Right atrium auricular region (tissue), 2 donors: Measurements from ENCODE around the gene WARS2. TPM values are rescaled to one million over a fixed set of nuclear protein-coding genes. Genes with fewer than 3 reads are reported as not detected.

ENCODE experiments used
- DNase-seq: peaks from one replicate; pipeline ENCODE4 v3.0.0-alpha.2; 2019; ENCODE audit warnings: low spot score
- H3K27ac ChIP-seq, 2 donors: fragments of 200-600 bp; sonication (generic); 1 replicate in 1 of 2; 2 replicates in 1 of 2; pipeline ENCODE4 v1.5.1; 2016 to 2019
- H3K27me3 ChIP-seq, 2 donors: fragments of 200-600 bp; sonication (generic); one replicate each; pipeline versions ENCODE4 v1.5.1 to v1.6.0; 2017 to 2019
- H3K36me3 ChIP-seq: fragments of 200-600 bp; sonication (generic); one replicate; pipeline ENCODE4 v1.5.1; 2016
- H3K4me1 ChIP-seq, 2 donors: fragments of 200-600 bp; sonication (generic); one replicate each; pipeline versions ENCODE4 v1.5.1 to v1.6.0; 2017 to 2019
- H3K4me3 ChIP-seq, 2 donors: fragments of 200-600 bp; sonication (generic); 1 replicate in 1 of 2; 2 replicates in 1 of 2; pipeline ENCODE4 v1.5.1; 2017 to 2019; ENCODE audit warnings: mild to moderate bottlenecking in 1 of 2, moderate library complexity in 1 of 2
- H3K9me3 ChIP-seq, 2 donors: fragments of 200-600 bp; sonication (generic); one replicate each; pipeline ENCODE4 v1.5.1; 2019
- total RNA-seq, 2 donors: library from RNA; depleted of rRNA; stranded (reverse); fragments of >200 nt; gene quantifications; one replicate each; pipeline ENCODE4 v1.1.0, GENCODE V29; 2016
- TF ChIP-seq, protein P1 (sequence below), 2 donors: fragments of 200-600 bp; sonication (generic); IDR thresholded peaks; one replicate each; pipeline ENCODE4 v1.5.1; 2019; ENCODE audit warnings: antibody characterized with exemption in 2 of 2

Gene WARS2
- total RNA-seq, 2 donors from 2014 or later: 9.5 to 13.2 TPM

DNA sequence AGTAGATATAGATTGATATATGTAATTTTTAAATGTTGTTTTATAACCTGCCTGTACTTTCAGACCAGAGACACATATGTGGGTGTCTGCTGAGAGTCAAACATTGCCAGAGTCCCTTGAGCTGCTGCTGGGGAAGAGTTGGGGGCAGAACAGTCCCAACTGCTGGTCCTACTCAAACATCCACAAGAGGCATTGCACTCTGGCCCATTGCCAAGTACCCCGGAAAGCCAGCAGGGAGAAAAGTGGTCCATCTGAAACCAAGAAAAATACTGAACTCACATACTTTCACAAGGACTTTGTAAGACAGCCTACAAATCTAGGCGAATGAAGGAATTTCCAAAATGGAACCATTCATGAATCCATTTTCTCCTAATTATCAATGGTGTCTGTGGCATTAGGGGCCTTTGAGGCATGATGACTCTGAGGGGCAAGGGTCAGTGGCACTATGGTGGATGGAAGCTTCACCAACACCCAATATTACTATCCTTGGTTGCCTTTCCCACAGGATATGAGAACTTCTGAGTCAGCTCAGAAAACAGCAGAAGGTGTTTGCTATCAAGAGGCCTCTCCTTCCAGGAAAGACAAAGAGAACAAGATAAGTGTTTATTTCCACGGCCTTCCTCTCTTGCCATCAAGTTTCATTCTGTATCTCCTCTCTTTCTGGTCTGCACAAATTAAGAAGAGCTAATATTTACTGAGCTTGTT is 145.0 kb downstream of the WARS2 start:
- no peak overlapping the region for H3K4me3 ChIP-seq
- no peaks in the 10 kb centered on the region for H3K36me3 ChIP-seq
- H3K27me3 ChIP-seq: peaks cover 39 to 76% of the 10 kb centered on the region in 2 donors
- no peak for DNase-seq
- peaks cover 0 to 15% of the 10 kb centered on the region in 2 donors for H3K4me1 ChIP-seq
- no peaks in the 10 kb centered on the region for H3K9me3 ChIP-seq
- no peak overlapping the region for H3K27ac ChIP-seq
- TF ChIP-seq, protein P1, sequence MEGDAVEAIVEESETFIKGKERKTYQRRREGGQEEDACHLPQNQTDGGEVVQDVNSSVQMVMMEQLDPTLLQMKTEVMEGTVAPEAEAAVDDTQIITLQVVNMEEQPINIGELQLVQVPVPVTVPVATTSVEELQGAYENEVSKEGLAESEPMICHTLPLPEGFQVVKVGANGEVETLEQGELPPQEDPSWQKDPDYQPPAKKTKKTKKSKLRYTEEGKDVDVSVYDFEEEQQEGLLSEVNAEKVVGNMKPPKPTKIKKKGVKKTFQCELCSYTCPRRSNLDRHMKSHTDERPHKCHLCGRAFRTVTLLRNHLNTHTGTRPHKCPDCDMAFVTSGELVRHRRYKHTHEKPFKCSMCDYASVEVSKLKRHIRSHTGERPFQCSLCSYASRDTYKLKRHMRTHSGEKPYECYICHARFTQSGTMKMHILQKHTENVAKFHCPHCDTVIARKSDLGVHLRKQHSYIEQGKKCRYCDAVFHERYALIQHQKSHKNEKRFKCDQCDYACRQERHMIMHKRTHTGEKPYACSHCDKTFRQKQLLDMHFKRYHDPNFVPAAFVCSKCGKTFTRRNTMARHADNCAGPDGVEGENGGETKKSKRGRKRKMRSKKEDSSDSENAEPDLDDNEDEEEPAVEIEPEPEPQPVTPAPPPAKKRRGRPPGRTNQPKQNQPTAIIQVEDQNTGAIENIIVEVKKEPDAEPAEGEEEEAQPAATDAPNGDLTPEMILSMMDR (IDR thresholded peaks at IDR 0.05): no peak

DNA sequence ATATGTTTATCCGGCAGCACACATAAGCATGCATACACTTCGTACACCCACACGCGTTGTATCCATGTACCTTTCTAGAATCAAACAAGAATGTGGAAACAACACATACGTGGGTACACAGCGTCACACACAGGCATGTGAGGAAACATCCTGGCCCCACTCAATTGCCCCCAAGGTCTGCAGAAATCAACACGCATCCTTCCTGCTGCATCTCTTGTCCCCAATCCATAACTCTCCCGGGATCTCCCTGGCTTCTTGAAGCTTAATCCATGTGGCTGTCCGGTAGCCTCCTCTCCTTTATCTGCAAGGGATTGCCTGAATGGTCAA is 146.8 kb downstream of the WARS2 start:
- H3K4me1 ChIP-seq: peaks cover 0 to 4% of the 10 kb centered on the region in 2 donors
- no peak for DNase-seq
- peaks cover 52 to 62% of the 10 kb centered on the region in 2 donors for H3K27me3 ChIP-seq
- TF ChIP-seq, protein P1 (IDR thresholded peaks at IDR 0.05): no peak
- H3K4me3 ChIP-seq: no peak overlapping the region
- H3K9me3 ChIP-seq: no peaks in the 10 kb centered on the region
- H3K36me3 ChIP-seq: no peaks in the 10 kb centered on the region
- H3K27ac ChIP-seq: no peak overlapping the region

DNA sequence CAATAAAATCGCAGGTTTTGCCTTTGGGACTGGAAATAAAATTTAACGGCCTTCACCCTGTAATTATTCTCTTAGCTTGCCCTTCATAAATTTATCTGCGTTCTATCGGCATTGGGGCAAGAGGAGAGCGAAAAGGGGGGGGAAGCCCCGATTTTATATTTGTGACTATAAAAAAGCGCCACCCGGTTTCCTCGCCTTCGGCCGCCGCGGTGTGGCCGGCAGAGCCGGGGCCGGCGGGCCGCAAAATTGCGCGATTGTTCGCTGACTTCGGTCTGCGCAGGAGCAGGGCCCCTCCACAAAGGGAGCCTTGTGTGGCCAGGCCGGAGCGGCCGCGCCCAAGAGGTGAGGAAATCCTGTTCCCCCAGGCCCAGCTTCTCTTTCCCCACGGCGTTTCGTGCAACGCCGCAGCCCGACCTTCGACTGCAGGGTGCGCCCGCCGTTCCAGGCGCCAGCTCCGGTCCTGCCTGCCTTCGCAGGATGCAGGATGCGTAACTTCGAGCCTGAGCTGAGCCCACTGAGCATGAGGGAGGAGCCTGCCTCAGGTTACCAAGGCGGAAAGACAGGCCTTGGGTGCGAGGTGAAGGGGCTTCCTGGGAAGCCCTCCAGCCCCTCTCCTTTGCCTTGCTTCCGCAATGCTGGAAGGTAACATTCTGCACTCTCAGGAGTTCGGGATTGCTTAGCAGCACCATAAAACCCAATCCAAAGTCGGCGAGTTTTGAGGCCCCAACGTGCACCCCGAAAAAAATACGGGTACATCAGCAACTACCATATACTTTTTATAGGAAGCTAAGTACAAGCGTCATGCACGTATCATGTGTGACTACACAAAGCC is 147.4 kb downstream of the WARS2 start:
- Histone ChIP-seq H3K4me1 (peaks cover 0 to 8% of the 10 kb centered on the region in 2 donors), H3K4me3 (no peak overlapping the region), H3K27me3 (peaks cover 51 to 57% of the 10 kb centered on the region in 2 donors), H3K27ac (no peak overlapping the region), H3K36me3 (no peaks in the 10 kb centered on the region), H3K9me3 (no peaks in the 10 kb centered on the region)
- DNase-seq: no peak
- TF ChIP-seq, protein P1 (IDR thresholded peaks at IDR 0.05): no peak

DNA sequence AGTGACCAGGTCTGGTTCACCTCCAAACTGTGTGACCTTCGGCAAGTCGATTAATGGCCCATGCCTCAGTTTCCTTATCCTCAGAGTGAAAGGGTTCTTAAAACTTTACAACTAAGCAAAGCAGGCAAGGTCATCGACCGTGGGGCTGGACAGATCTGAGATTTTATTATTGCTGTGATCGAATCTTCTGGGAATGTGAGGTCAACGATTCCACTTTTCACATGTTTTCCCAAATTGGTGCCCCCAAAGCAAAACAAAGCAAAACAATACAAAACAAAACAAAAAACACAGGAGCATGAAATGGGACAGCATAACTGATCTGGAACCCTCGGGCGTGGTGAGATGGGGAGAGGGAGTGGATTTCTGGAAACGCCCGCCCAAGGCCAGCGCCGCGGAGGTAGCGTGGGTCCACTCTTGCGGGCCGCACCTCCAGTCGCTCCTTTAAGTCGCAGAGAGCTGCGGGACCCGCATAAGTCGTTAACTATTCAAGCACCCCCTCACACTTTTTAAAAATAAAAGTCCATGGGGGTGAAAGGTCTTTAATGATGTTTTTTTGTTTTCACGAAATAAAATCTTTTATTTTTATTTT is 148.1 kb downstream of the WARS2 start:
- Histone ChIP-seq H3K4me1 (peaks cover 0 to 15% of the 10 kb centered on the region in 2 donors), H3K27me3 (peaks cover 51 to 56% of the 10 kb centered on the region in 2 donors), H3K36me3 (no peaks in the 10 kb centered on the region), H3K4me3 (no peak overlapping the region), H3K9me3 (no peaks in the 10 kb centered on the region), H3K27ac (no peak overlapping the region)
- no peak for DNase-seq
- TF ChIP-seq, protein P1 (IDR thresholded peaks at IDR 0.05): no peak

DNA sequence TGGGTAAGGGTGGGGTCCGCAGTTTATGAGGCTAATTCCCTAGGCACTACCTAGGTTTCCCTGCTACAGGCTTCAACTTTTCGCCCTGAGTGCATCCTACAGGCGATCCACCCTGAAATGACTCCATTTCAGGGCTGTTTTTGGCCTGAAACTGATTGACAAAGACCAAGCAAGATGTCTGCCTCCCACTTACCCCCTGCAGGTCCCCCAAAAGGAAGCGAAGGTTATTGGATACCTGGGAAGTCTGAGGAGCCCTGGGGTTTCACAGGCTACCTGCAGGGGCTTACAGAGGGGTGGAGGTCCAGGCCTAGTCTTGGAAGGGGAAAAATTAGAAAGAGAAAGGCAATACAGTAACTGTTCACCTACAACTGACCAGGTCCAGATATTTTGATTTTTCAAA is 149.0 kb downstream of the WARS2 start:
- H3K4me1 ChIP-seq: peaks cover 0 to 19% of the 10 kb centered on the region in 2 donors
- H3K36me3 ChIP-seq: no peaks in the 10 kb centered on the region
- TF ChIP-seq, protein P1 (IDR thresholded peaks at IDR 0.05): no peak
- DNase-seq: no peak
- no peaks in the 10 kb centered on the region for H3K9me3 ChIP-seq
- H3K27me3 ChIP-seq: peaks cover 56 to 58% of the 10 kb centered on the region in 2 donors
- no peak overlapping the region for H3K27ac ChIP-seq
- no peak overlapping the region for H3K4me3 ChIP-seq
